Osteoblast (primary cell): ENCODE data around the gene PTPRN2. TPM values are rescaled to one million over a fixed set of nuclear protein-coding genes. Genes with fewer than 3 reads are reported as not detected.

Experiments used
- DNase-seq: peaks from one replicate; pipeline ENCODE4 v3.0.0; 2011; ENCODE audit warnings: low spot score, mixed read lengths; ENCODE audit not compliant: insufficient read length; ENCODE audit errors: missing footprints
- H2AFZ ChIP-seq: 2 replicates; pipeline ENCODE4 v1.6.0; 2011; ENCODE audit warnings: mild to moderate bottlenecking, low read length
- H3K27ac ChIP-seq: 2 replicates; pipeline ENCODE4 v1.5.1; 2011; ENCODE audit warnings: mild to moderate bottlenecking, low read depth, low read length, moderate library complexity
- H3K27me3 ChIP-seq: 2 replicates; pipeline ENCODE4 v1.6.0; 2012; ENCODE audit warnings: mild to moderate bottlenecking, control low read depth, inconsistent platforms, low read length, moderate library complexity; ENCODE audit not compliant: insufficient read depth
- H3K36me3 ChIP-seq: 2 replicates; pipeline ENCODE4 v1.5.1; 2011; ENCODE audit warnings: mild to moderate bottlenecking, low read length, control low read depth, moderate library complexity; ENCODE audit not compliant: insufficient read depth
- H3K4me1 ChIP-seq: 2 replicates; pipeline ENCODE4 v1.5.1; 2011; ENCODE audit warnings: mild to moderate bottlenecking, low read length, control low read depth, moderate library complexity; ENCODE audit not compliant: insufficient read depth
- H3K4me2 ChIP-seq: 2 replicates; pipeline ENCODE4 v1.6.0; 2011; ENCODE audit warnings: mild to moderate bottlenecking, low read length; ENCODE audit not compliant: insufficient read depth
- H3K4me3 ChIP-seq: fragments of 200-600 bp; sonication (generic); 3 replicates; pipeline ENCODE4 v1.5.1; 2012; ENCODE audit warnings: mild to moderate bottlenecking, low read length, inconsistent platforms; ENCODE audit not compliant: insufficient read depth
- H3K79me2 ChIP-seq: 2 replicates; pipeline ENCODE4 v1.6.0; 2012; ENCODE audit warnings: mild to moderate bottlenecking, low read length, control low read depth, inconsistent platforms; ENCODE audit not compliant: insufficient read depth
- H3K9me3 ChIP-seq: 2 replicates; pipeline ENCODE4 v1.5.1; 2011; ENCODE audit warnings: low read depth, low read length, control low read depth
- H4K20me1 ChIP-seq: 2 replicates; pipeline ENCODE4 v1.6.0; 2012; ENCODE audit warnings: mild to moderate bottlenecking, low read length, control low read depth; ENCODE audit not compliant: insufficient read depth
- total RNA-seq: library from RNA; depleted of rRNA; stranded (reverse); fragments of >200 nt; gene quantifications from 2 replicates; pipeline ENCODE4 v1.2.3, GENCODE V29; 2012
- TF ChIP-seq, protein P1 (sequence below): IDR thresholded peaks from 2 replicates; pipeline ENCODE4 v1.5.1; 2011; ENCODE audit warnings: mild to moderate bottlenecking, low read depth, low read length, moderate library complexity; ENCODE audit errors: extremely low read depth

The PTPRN2 gene
- total RNA-seq, 1 donor: 0.36 TPM

DNA sequence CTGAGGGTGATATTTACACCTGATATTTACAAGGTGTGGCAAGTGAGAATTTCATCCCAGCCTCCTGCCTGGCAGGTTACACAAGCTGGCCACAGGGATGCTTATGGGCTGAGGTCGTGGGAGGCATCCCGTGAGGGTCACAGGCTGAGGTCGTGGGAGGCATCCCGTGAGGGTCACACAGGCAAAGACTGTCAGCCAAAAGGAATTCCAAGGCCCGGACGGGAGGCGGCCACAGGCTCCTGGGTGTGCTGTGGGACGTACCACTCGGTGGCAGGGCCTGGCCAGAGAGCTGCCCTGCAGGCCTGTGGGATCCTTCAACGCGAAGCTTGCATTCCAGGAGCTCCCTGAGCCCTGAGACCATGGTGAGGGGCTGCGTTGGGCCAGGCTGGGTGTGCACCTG, 790.3 kb downstream of the PTPRN2 start:
- H3K79me2 ChIP-seq: no peaks in the 10 kb centered on the region
- TF ChIP-seq, protein P1, sequence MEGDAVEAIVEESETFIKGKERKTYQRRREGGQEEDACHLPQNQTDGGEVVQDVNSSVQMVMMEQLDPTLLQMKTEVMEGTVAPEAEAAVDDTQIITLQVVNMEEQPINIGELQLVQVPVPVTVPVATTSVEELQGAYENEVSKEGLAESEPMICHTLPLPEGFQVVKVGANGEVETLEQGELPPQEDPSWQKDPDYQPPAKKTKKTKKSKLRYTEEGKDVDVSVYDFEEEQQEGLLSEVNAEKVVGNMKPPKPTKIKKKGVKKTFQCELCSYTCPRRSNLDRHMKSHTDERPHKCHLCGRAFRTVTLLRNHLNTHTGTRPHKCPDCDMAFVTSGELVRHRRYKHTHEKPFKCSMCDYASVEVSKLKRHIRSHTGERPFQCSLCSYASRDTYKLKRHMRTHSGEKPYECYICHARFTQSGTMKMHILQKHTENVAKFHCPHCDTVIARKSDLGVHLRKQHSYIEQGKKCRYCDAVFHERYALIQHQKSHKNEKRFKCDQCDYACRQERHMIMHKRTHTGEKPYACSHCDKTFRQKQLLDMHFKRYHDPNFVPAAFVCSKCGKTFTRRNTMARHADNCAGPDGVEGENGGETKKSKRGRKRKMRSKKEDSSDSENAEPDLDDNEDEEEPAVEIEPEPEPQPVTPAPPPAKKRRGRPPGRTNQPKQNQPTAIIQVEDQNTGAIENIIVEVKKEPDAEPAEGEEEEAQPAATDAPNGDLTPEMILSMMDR: no peak
- no peaks in the 10 kb centered on the region for H3K27me3 ChIP-seq
- DNase-seq: no peak
- H2AFZ ChIP-seq: no peak overlapping the region
- no peak overlapping the region for H3K4me2 ChIP-seq
- H4K20me1 ChIP-seq: no peaks in the 10 kb centered on the region
- no peak overlapping the region for H3K4me3 ChIP-seq
- H3K4me1 ChIP-seq: no peaks in the 10 kb centered on the region
- no peaks in the 10 kb centered on the region for H3K9me3 ChIP-seq
- no peaks in the 10 kb centered on the region for H3K36me3 ChIP-seq
- no peak overlapping the region for H3K27ac ChIP-seq

DNA sequence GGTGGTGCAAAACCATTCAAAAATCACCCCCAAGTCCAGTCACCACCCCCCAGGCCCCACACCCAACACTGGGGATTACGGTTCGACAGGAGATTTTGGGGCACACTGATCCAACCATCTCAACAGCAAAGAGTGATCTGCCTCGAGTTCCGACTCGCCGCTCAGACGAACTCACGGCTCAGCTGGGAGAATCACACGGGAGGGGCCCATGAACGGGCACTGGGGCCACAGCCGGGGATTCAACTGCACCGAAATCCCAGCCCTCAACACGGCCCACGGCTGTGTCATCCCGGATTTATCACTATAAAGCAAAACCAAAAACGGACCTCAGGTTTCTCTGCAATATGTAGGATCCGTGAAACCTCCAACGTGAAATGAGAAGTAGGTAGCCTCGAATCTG, 790.8 kb downstream of the PTPRN2 start:
- no peak overlapping the region for H3K4me2 ChIP-seq
- no peaks in the 10 kb centered on the region for H3K36me3 ChIP-seq
- no peaks in the 10 kb centered on the region for H3K9me3 ChIP-seq
- H3K27me3 ChIP-seq: no peaks in the 10 kb centered on the region
- no peak overlapping the region for H3K27ac ChIP-seq
- no peaks in the 10 kb centered on the region for H3K79me2 ChIP-seq
- TF ChIP-seq, protein P1: no peak
- no peak overlapping the region for H3K4me3 ChIP-seq
- H2AFZ ChIP-seq: no peak overlapping the region
- H3K4me1 ChIP-seq: no peaks in the 10 kb centered on the region
- no peak for DNase-seq
- H4K20me1 ChIP-seq: no peaks in the 10 kb centered on the region

DNA sequence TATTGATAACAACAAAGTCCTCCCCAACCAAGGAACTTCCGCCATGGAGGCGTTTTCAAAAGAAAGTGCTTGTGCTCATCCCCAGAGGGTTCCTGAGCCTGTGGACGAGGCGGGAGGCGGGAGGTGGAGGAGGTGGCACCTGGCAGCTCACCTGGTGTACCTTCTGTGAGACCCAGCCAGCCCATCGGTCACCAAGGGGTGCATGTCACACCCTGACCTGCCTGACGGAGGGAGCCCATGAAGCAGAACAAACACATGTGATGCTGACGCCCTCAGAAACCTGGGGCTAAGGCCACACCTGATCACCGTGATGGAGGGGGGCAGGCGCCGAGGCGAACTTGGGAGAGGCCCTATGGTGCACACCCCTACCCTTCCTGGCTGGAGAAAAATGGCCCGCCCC, 792.0 kb downstream of the PTPRN2 start:
- Histone ChIP-seq H3K4me2 (no peak overlapping the region), H4K20me1 (no peaks in the 10 kb centered on the region), H3K9me3 (no peaks in the 10 kb centered on the region), H3K4me3 (no peak overlapping the region), H3K4me1 (no peaks in the 10 kb centered on the region), H3K27me3 (no peaks in the 10 kb centered on the region), H3K27ac (no peak overlapping the region), H3K79me2 (no peaks in the 10 kb centered on the region), H2AFZ (no peak overlapping the region), H3K36me3 (no peaks in the 10 kb centered on the region)
- TF ChIP-seq, protein P1: no peak
- no peak for DNase-seq

DNA sequence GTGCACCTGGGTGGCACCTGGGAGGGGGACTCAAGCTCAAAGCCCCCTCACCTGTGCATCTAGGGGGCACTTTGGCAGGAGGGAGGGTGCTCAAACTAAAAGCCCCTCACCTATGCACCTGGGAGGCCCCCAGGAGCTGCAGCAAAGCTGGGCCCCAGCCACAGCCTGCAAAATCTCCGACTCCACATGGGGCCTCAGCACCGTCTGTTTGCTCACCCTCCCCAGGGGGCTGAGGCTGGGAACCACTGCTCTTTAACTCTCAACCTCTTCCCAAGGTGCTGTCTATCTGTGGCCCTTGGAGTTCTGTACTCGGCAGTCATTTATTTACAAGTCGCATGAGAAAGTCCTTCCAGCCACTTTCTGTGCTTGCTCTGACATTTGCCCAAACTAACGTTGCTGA, 792.4 kb downstream of the PTPRN2 start:
- H2AFZ ChIP-seq: no peak overlapping the region
- no peaks in the 10 kb centered on the region for H3K9me3 ChIP-seq
- H4K20me1 ChIP-seq: no peaks in the 10 kb centered on the region
- H3K27me3 ChIP-seq: no peaks in the 10 kb centered on the region
- DNase-seq: no peak
- no peak overlapping the region for H3K4me3 ChIP-seq
- H3K4me2 ChIP-seq: no peak overlapping the region
- no peaks in the 10 kb centered on the region for H3K36me3 ChIP-seq
- H3K79me2 ChIP-seq: no peaks in the 10 kb centered on the region
- TF ChIP-seq, protein P1: no peak
- H3K4me1 ChIP-seq: no peaks in the 10 kb centered on the region
- no peak overlapping the region for H3K27ac ChIP-seq
